Suprapubic skin (tissue), 4 donors: ENCODE data around the gene ZBTB40. TPM values are rescaled to one million over a fixed set of nuclear protein-coding genes. Genes with fewer than 3 reads are reported as not detected.

Experiments used
- DNase-seq, 2 donors: peaks; one replicate each; pipeline ENCODE4 v3.0.0-alpha.2; 2019; ENCODE audit warnings: low spot score in 2 of 2
- H3K27ac ChIP-seq: fragments of 200-600 bp; sonication (generic); one replicate; pipeline ENCODE4 v1.5.1; 2019
- H3K27me3 ChIP-seq: fragments of 200-600 bp; sonication (generic); one replicate; pipeline ENCODE4 v1.5.1; 2019
- H3K36me3 ChIP-seq: fragments of 200-600 bp; sonication (generic); one replicate; pipeline ENCODE4 v1.5.1; 2019
- H3K4me1 ChIP-seq: fragments of 200-600 bp; sonication (generic); one replicate; pipeline ENCODE4 v1.5.1; 2019
- H3K4me3 ChIP-seq: fragments of 200-600 bp; sonication (generic); one replicate; pipeline ENCODE4 v1.5.1; 2019; ENCODE audit warnings: mild to moderate bottlenecking
- H3K9me3 ChIP-seq: fragments of 200-600 bp; sonication (generic); one replicate; pipeline ENCODE4 v1.5.1; 2019
- CTCF ChIP-seq, 2 donors: fragments of 200-600 bp in 1 of 2; fragments of 450-650 bp in 1 of 2; sonication (generic) in 1 of 2; IDR thresholded peaks; one replicate each; pipeline ENCODE4 v1.5.1; 2016 to 2019; ENCODE audit warnings: antibody characterized with exemption in 2 of 2, mild to moderate bottlenecking in 1 of 2, moderate library complexity in 1 of 2
- EP300 ChIP-seq: sonication (generic); formaldehyde crosslinking; IDR thresholded peaks from one replicate; pipeline ENCODE4 v1.6.1; 2017; ENCODE audit warnings: antibody characterized with exemption
- POLR2A ChIP-seq, 2 donors: fragments of 450-650 bp; IDR thresholded peaks; one replicate each; pipeline ENCODE4 v1.6.1; 2017; ENCODE audit warnings: antibody characterized with exemption in 2 of 2, mild to moderate bottlenecking in 2 of 2, moderate library complexity in 2 of 2
- POLR2AphosphoS5 ChIP-seq, 3 donors: sonication (generic); formaldehyde crosslinking; IDR thresholded peaks; one replicate each; pipeline ENCODE4 v1.6.1; 2017; ENCODE audit warnings: antibody characterized with exemption in 3 of 3
- WGBS: methylation state at CpG from one replicate; pipeline ENCODE4 v1.1.5; 2018; 5-methylcytosine and 5-hydroxymethylcytosine counted together
- total RNA-seq, 4 donors: library from RNA; depleted of rRNA; stranded (reverse); fragments of >200 nt; gene quantifications; one replicate each; pipeline ENCODE4 v1.1.0, GENCODE V29; 2016

Gene ZBTB40
- 10 to 100 TPM; 12.7 to 36.0 (median 17.5) TPM for total RNA-seq

GRCh38 chr1:22451702-22452480, at the start of gene ZBTB40:
TSS of gene ZBTB40 (plus strand) at chr1:22451851. CDS start at chr1:22489949, 38,098 bp downstream.
- Histone ChIP-seq H3K27me3 (no peaks in the 10 kb centered on the region), H3K9me3 (no peaks in the 10 kb centered on the region), H3K4me1 (peaks cover 11% of the 10 kb centered on the region), H3K36me3 (no peaks in the 10 kb centered on the region), H3K27ac (peak within 1 kb of the TSS; percentile 97), H3K4me3 (peak within 1 kb of the TSS; percentile 98)
- under 1% methylated on average over 52 of the region's 68 CpGs for WGBS
- TF ChIP-seq CTCF (IDR thresholded peaks at IDR 0.05) (no peak), POLR2AphosphoS5 (IDR thresholded peaks at IDR 0.05) (peak in 2 of 3 donors; percentile 96 to 97), POLR2A (IDR thresholded peaks at IDR 0.05) (peak in 1 of 2 donors; percentile 46)
- DNase-seq: peak; percentile 98

- Histone ChIP-seq H3K4me3 (no peak overlapping the region), H3K36me3 (no peaks in the 10 kb centered on the region), H3K27ac (no peak overlapping the region), H3K4me1 (no peaks in the 10 kb centered on the region), H3K27me3 (peaks cover 45% of the 10 kb centered on the region), H3K9me3 (no peaks in the 10 kb centered on the region)
- 57% methylated on average over 11 of the region's 12 CpGs for WGBS
- DNase-seq: no peak
- no peak for TF ChIP-seq POLR2A (IDR thresholded peaks at IDR 0.05)
- TF ChIP-seq EP300: no peak
- no peak for TF ChIP-seq POLR2AphosphoS5 (IDR thresholded peaks at IDR 0.05)
- no peak for TF ChIP-seq CTCF (IDR thresholded peaks at IDR 0.05)
Observed at GRCh38 chr1:22402356-22403053, 49.1 kb upstream of the ZBTB40 start.

GRCh38 chr1:22404486-22404885, 47.2 kb upstream of the ZBTB40 start:
- Histone ChIP-seq H3K27me3 (peaks cover 42% of the 10 kb centered on the region), H3K9me3 (no peaks in the 10 kb centered on the region), H3K4me1 (no peaks in the 10 kb centered on the region), H3K36me3 (no peaks in the 10 kb centered on the region), H3K4me3 (no peak overlapping the region), H3K27ac (no peak overlapping the region)
- no peak for DNase-seq
- 66% methylated on average over 5 of the region's 5 CpGs for WGBS
- no peak for TF ChIP-seq POLR2AphosphoS5 (IDR thresholded peaks at IDR 0.05)
- no peak for TF ChIP-seq CTCF (IDR thresholded peaks at IDR 0.05)
- TF ChIP-seq EP300: no peak
- TF ChIP-seq POLR2A (IDR thresholded peaks at IDR 0.05): no peak

- no peaks in the 10 kb centered on the region for H3K36me3 ChIP-seq
- peaks cover 27% of the 10 kb centered on the region for H3K27me3 ChIP-seq
- WGBS: 91% methylated on average over 13 of the region's 13 CpGs
- H3K4me1 ChIP-seq: no peaks in the 10 kb centered on the region
- no peak for TF ChIP-seq CTCF (IDR thresholded peaks at IDR 0.05)
- no peak for TF ChIP-seq POLR2AphosphoS5 (IDR thresholded peaks at IDR 0.05)
- TF ChIP-seq EP300: no peak
- TF ChIP-seq POLR2A (IDR thresholded peaks at IDR 0.05): no peak
- no peak overlapping the region for H3K27ac ChIP-seq
- H3K9me3 ChIP-seq: no peaks in the 10 kb centered on the region
- no peak overlapping the region for H3K4me3 ChIP-seq
- DNase-seq: no peak
Observed at GRCh38 chr1:22406722-22407495, 44.7 kb upstream of the ZBTB40 start.
